HL-60 (cell line): Measurements from ENCODE around the gene CLSTN2.

Experiments
- DNase-seq, 2 experiments: peaks; one replicate each; pipeline ENCODE4 v3.0.0-alpha.2; 2010 to 2020; ENCODE audit warnings: low read depth in 1 of 2, low spot score in 1 of 2
- H3K27ac ChIP-seq: fragments of 250-450 bp; sonication (Bioruptor Pico); replicated peaks from 2 replicates; pipeline ENCODE4 v1.5.1; 2020; ENCODE audit warnings: mild to moderate bottlenecking, moderate library complexity
- H3K27me3 ChIP-seq: fragments of 250-450 bp; sonication (Bioruptor Pico); 2 replicates; pipeline ENCODE4 v1.5.1; 2021; ENCODE audit warnings: mild to moderate bottlenecking, moderate library complexity; ENCODE audit not compliant: insufficient read depth, poor library complexity, severe bottlenecking
- H3K4me3 ChIP-seq: replicated peaks from 2 replicates; pipeline ENCODE4 v1.5.1; 2011; ENCODE audit warnings: mild to moderate bottlenecking, control low read depth, low read length; ENCODE audit not compliant: insufficient read depth
- GABPA ChIP-seq: IDR thresholded peaks from 2 replicates; pipeline ENCODE4 v1.6.1; 2012; ENCODE audit warnings: low read depth
- POLR2AphosphoS5 ChIP-seq: IDR thresholded peaks from 2 replicates; pipeline ENCODE4 v1.6.1; 2012; ENCODE audit warnings: low read depth
- REST ChIP-seq: IDR thresholded peaks from 2 replicates; pipeline ENCODE4 v1.6.1; 2012; ENCODE audit warnings: low read depth; ENCODE audit not compliant: insufficient replicate concordance
- SPI1 ChIP-seq: IDR thresholded peaks from 2 replicates; pipeline ENCODE4 v1.6.1; 2012; ENCODE audit warnings: low read depth, mild to moderate bottlenecking, borderline replicate concordance
- TF ChIP-seq, protein P1 (sequence below): IDR thresholded peaks from one replicate; pipeline ENCODE4 v1.5.1; 2011; ENCODE audit warnings: low read length, control low read depth, inconsistent platforms; ENCODE audit not compliant: insufficient read depth

The CLSTN2 gene

DNA sequence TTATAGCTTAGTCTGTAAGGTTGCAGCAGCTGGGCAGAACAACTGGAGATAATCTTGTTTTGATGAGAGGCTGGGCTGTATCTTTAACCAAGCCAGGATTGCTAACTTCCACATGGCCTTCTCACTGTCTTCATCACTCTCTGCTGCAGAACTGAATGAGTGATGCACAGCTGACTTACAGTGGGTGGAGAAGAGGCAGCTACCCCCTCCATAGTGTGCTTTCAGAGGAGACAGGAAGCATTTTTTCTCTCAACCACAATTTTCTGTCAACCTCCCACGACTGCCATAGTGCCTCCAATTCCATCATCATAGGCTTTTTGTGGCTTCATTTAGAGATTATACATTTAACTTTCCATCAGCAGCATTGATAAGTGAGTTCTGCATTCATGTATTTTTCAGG lies 168.2 kb downstream of the CLSTN2 start:
- no peaks in the 10 kb centered on the region for H3K27me3 ChIP-seq
- TF ChIP-seq, protein P1, sequence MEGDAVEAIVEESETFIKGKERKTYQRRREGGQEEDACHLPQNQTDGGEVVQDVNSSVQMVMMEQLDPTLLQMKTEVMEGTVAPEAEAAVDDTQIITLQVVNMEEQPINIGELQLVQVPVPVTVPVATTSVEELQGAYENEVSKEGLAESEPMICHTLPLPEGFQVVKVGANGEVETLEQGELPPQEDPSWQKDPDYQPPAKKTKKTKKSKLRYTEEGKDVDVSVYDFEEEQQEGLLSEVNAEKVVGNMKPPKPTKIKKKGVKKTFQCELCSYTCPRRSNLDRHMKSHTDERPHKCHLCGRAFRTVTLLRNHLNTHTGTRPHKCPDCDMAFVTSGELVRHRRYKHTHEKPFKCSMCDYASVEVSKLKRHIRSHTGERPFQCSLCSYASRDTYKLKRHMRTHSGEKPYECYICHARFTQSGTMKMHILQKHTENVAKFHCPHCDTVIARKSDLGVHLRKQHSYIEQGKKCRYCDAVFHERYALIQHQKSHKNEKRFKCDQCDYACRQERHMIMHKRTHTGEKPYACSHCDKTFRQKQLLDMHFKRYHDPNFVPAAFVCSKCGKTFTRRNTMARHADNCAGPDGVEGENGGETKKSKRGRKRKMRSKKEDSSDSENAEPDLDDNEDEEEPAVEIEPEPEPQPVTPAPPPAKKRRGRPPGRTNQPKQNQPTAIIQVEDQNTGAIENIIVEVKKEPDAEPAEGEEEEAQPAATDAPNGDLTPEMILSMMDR: no peak
- TF ChIP-seq REST (no peak), GABPA (no peak), SPI1 (no peak)
- DNase-seq: no peak
- H3K27ac ChIP-seq: no peak overlapping the region
- H3K4me3 ChIP-seq: no peak overlapping the region

- H3K27me3 ChIP-seq: peaks cover 3% of the 10 kb centered on the region
- H3K27ac ChIP-seq: no peak overlapping the region
- DNase-seq: no peak
- H3K4me3 ChIP-seq: no peak overlapping the region
- TF ChIP-seq GABPA (no peak), SPI1 (no peak), REST (no peak), POLR2AphosphoS5 (no peak)
- TF ChIP-seq, protein P1: no peak
Observed at GRCh38 chr3:140103986-140104645, 169.1 kb downstream of the CLSTN2 start.

DNA sequence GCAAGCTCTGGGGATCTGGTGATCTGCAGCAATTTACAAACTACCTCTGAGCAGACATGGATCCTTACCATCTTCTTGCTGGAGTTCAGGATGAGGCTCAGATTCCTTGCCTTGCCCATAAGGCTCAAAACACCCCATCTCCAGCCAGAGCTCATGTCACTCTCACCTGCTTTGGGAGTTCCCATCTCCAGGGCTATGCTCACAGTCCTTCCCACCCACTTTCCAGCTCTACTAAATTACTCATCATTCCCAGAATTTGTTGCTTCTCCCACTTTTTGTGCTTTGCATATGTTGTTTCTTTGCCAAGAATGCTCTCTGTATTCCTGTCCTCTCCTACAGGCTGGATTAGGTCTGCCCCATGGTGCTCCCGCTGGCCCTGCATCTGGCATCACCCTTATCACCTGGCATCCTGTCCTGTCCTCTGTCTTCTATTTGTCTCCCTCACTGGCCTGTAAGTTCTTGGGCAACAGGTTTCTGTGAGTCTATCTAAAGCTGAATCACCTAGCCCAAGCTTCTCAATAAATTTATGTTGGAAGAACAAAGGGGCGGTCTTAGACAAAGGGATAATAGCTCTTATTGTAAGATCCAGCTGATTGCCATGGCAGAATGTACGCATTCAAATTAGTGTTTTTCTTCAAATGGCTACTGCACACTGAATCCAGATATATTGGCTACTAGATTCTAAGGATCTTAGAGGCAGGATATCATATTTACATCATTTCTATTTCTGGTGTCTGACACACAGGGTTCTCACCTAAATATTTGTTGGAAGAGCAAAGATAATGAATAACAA lies 179.2 kb downstream of the CLSTN2 start:
- Histone ChIP-seq H3K27ac (no peak overlapping the region), H3K27me3 (no peaks in the 10 kb centered on the region), H3K4me3 (no peak overlapping the region)
- TF ChIP-seq POLR2AphosphoS5 (no peak), GABPA (no peak), SPI1 (no peak), REST (no peak)
- TF ChIP-seq, protein P1: no peak
- no peak for DNase-seq
